K562 (cell line): ENCODE data around the gene ACOT7. TPM values are rescaled to one million over a fixed set of nuclear protein-coding genes. Genes with fewer than 3 reads are reported as not detected.
A peak's percentile ranks its signal among the peaks of the same experiment; 100 is the strongest.

Source experiments
- ATAC-seq: fragments of 200-7000 bp; cut with Tn5 transposase; 3 replicates; pipeline ENCODE4 v1.9.1; 2020; ENCODE audit warnings: moderate library complexity
- BruUV-seq: library from RNA; stranded (reverse); fragments of 400-500 nt; replicated peaks from 2 replicates; lab custom pipeline; 2021; lab: Mats Ljungman, UMichigan
- CTCF ChIA-PET: fragments of 300-600 bp; formaldehyde crosslinking; extraction: SDS; loops from one replicate; lab custom pipeline; 2021; ENCODE audit warnings: low intra/inter-chr PET ratio; lab: Yijun Ruan, JAX
- POLR2A ChIA-PET: fragments of 300-600, 350-650 bp; sonication (Branson Sonifier 250); formaldehyde crosslinking; extraction: SDS; loops from one replicate; lab custom pipeline; 2021; ENCODE audit warnings: antibody characterized with exemption, inconsistent platforms; lab: Yijun Ruan, JAX
- DNase-seq, 4 experiments: peaks; one replicate each; pipeline versions ENCODE4 v3.0.0 to v3.0.0-alpha.2; 2011 to 2018; ENCODE audit warnings: low spot score in 3 of 4, mixed read lengths in 3 of 4; ENCODE audit errors: extremely low read depth in 1 of 4
- FAIRE-seq: peaks from 2 replicates; lab custom pipeline; 2011; peaks lifted over from hg19 to GRCh38; lab: Jason Lieb, UNC
- H2AFZ ChIP-seq: 2 replicates; pipeline ENCODE4 v1.6.0; 2011; ENCODE audit warnings: low read depth, low read length, control low read depth, inconsistent platforms
- H3K27ac ChIP-seq: fragments of 200-600 bp; 3 replicates; pipeline ENCODE4 v1.8.0; 2011; ENCODE audit warnings: low read depth, mild to moderate bottlenecking, control low read depth, inconsistent platforms, low read length, moderate library complexity, mixed read lengths; ENCODE audit errors: extremely low read depth
- H3K27me3 ChIP-seq, 2 experiments: fragments of 300-600 bp in 1 of 2; 2 replicates in 1 of 2; 3 replicates in 1 of 2; pipeline versions ENCODE4 v1.6.0 to v1.8.0; 2011; ENCODE audit warnings: inconsistent platforms in 2 of 2, low read length in 2 of 2, mild to moderate bottlenecking in 1 of 2, mixed read lengths in 1 of 2, moderate library complexity in 1 of 2; ENCODE audit not compliant: control insufficient read depth in 2 of 2, insufficient read depth in 2 of 2
- H3K36me3 ChIP-seq: fragments of 300-600 bp; 3 replicates; pipeline ENCODE4 v1.8.0; 2011; ENCODE audit warnings: mild to moderate bottlenecking, low read length, inconsistent platforms; ENCODE audit not compliant: control insufficient read depth, insufficient read depth
- H3K4me1 ChIP-seq, 2 experiments: fragments of 200-600 bp in 1 of 2; replicated peaks in 1 of 2; 2 replicates in 1 of 2; 3 replicates in 1 of 2; pipeline versions ENCODE4 v1.5.1 to v1.8.0; 2011; ENCODE audit warnings: inconsistent platforms in 2 of 2, low read length in 2 of 2, mild to moderate bottlenecking in 1 of 2, mixed read lengths in 1 of 2, moderate library complexity in 1 of 2; ENCODE audit not compliant: control insufficient read depth in 2 of 2, insufficient read depth in 2 of 2
- H3K4me2 ChIP-seq: 2 replicates; pipeline ENCODE4 v1.6.1; 2011; ENCODE audit warnings: low read length, control low read depth, inconsistent platforms, mixed read lengths; ENCODE audit not compliant: insufficient read depth
- H3K4me3 ChIP-seq: fragments of 200-600 bp; sonication (generic), shearing (Covaris generic); 2 replicates; pipeline ENCODE4 v1.5.1; 2016; ENCODE audit warnings: control low read depth, inconsistent platforms
- H3K79me2 ChIP-seq: fragments of 200-600 bp; 3 replicates; pipeline ENCODE4 v1.8.0; 2011; ENCODE audit warnings: low read length, inconsistent platforms; ENCODE audit not compliant: control insufficient read depth, insufficient read depth
- H3K9ac ChIP-seq, 2 experiments: 2 replicates each; pipeline versions ENCODE4 v1.6.0 to v1.6.1; 2011; ENCODE audit warnings: low read depth in 2 of 2, low read length in 2 of 2, control low read depth in 1 of 2, inconsistent platforms in 1 of 2, mild to moderate bottlenecking in 1 of 2, mixed read lengths in 1 of 2; ENCODE audit not compliant: insufficient read depth in 1 of 2
- H3K9me1 ChIP-seq: one replicate; pipeline ENCODE4 v1.6.0; 2011; ENCODE audit warnings: inconsistent platforms, mild to moderate bottlenecking, low read length, moderate library complexity; ENCODE audit not compliant: control insufficient read depth, insufficient read depth
- H3K9me3 ChIP-seq: replicated peaks from 2 replicates; pipeline ENCODE4 v1.5.1; 2011; ENCODE audit warnings: low read depth, low read length, inconsistent platforms; ENCODE audit not compliant: control insufficient read depth, insufficient read depth
- H4K20me1 ChIP-seq: replicated peaks from 2 replicates; pipeline ENCODE4 v1.6.1; 2011; ENCODE audit warnings: low read length, inconsistent platforms, mixed read lengths; ENCODE audit not compliant: control insufficient read depth, insufficient read depth
- CHAMP1 ChIP-seq: fragments of 450-650 bp; IDR thresholded peaks from 2 replicates; pipeline ENCODE4 v1.6.1; 2016; ENCODE audit warnings: mild to moderate bottlenecking
- EGR1 ChIP-seq: fragments of 450-650 bp; conservative IDR thresholded peaks from 2 replicates; pipeline ENCODE4 v1.6.1; 2017; ENCODE audit warnings: mild to moderate bottlenecking
- FOXM1 ChIP-seq, 2 experiments: fragments of 450-650 bp in 1 of 2; sonication (generic) in 1 of 2; formaldehyde crosslinking in 1 of 2; IDR thresholded peaks; 2 replicates each; pipeline versions ENCODE4 v1.6.1 to v1.9.0; 2017 to 2022; ENCODE audit warnings: low read depth in 2 of 2, mild to moderate bottlenecking in 2 of 2, missing genetic modification reagents in 1 of 2, moderate library complexity in 1 of 2
- IFI16 ChIP-seq: fragments of 250-450 bp; sonication (Bioruptor Pico); IDR thresholded peaks from 2 replicates; pipeline ENCODE4 v2.1.2; 2022; ENCODE audit warnings: mild to moderate bottlenecking, inconsistent platforms
- MAFK ChIP-seq: IDR thresholded peaks from 2 replicates; pipeline ENCODE4 v1.6.1; 2011; ENCODE audit warnings: low read length, improper control_type of control experiment
- MTA3 ChIP-seq: fragments of 450-650 bp; formaldehyde crosslinking; IDR thresholded peaks from 2 replicates; pipeline ENCODE4 v1.6.1; 2017; ENCODE audit warnings: mild to moderate bottlenecking, borderline replicate concordance
- NRF1 ChIP-seq, 2 experiments: fragments of 450-650 bp; IDR thresholded peaks in 1 of 2; conservative IDR thresholded peaks in 1 of 2; 2 replicates each; pipeline ENCODE4 v1.6.1; 2014; ENCODE audit warnings: mild to moderate bottlenecking in 2 of 2
- PHTF2 ChIP-seq: fragments of 250-450 bp; sonication (Bioruptor Pico); IDR thresholded peaks from 2 replicates; pipeline ENCODE4 v1.5.0; 2021; ENCODE audit warnings: mild to moderate bottlenecking
- SMAD3 ChIP-seq: fragments of 450-650 bp; formaldehyde crosslinking; conservative IDR thresholded peaks from 2 replicates; pipeline ENCODE4 v1.4.0; 2020; ENCODE audit warnings: mild to moderate bottlenecking
- SRSF3 ChIP-seq: fragments of 200-400 bp; formaldehyde crosslinking; IDR thresholded peaks from 2 replicates; pipeline ENCODE4 v1.6.1; 2016; ENCODE audit warnings: mild to moderate bottlenecking, low read length, moderate library complexity; ENCODE audit not compliant: insufficient read depth
- SUPT5H ChIP-seq: fragments of 450-650 bp; IDR thresholded peaks from 2 replicates; pipeline ENCODE4 v1.6.1; 2016
- ZBTB11 ChIP-seq, 3 experiments: fragments of 200-800 bp in 1 of 3; fragments of 250-450 bp in 1 of 3; fragments of 450-650 bp in 1 of 3; sonication (Bioruptor Pico) in 1 of 3; sonication (Bioruptor generic) in 1 of 3; formaldehyde crosslinking in 1 of 3; IDR thresholded peaks; 2 replicates each; pipeline versions ENCODE4 v1.6.1 to v1.8.0; 2016 to 2022; ENCODE audit warnings: mild to moderate bottlenecking in 2 of 3, missing genetic modification characterization in 2 of 3, missing compliant biosample characterization in 1 of 3, moderate library complexity in 1 of 3
- ZNF133 ChIP-seq: fragments of 250-450 bp; sonication (Bioruptor Pico); IDR thresholded peaks from 2 replicates; pipeline ENCODE4 v1.4.0; 2020; ENCODE audit warnings: mild to moderate bottlenecking
- ZNF316 ChIP-seq: fragments of 450-650 bp; IDR thresholded peaks from 2 replicates; pipeline ENCODE4 v1.6.1; 2016
- ZNF445 ChIP-seq: fragments of 250-450 bp; sonication (Bioruptor Pico); IDR thresholded peaks from 2 replicates; pipeline ENCODE4 v1.4.0; 2020; ENCODE audit warnings: low read depth, mild to moderate bottlenecking, moderate library complexity
- WGBS: fragments of 100-300 bp; shearing (Covaris generic); methylation state at CpG from one replicate; pipeline ENCODE4 v1.1.6; 2016; ENCODE audit warnings: low coverage, mixed read lengths; ENCODE audit not compliant: insufficient coverage; ENCODE audit errors: missing lambda C conversion rate; 5-methylcytosine and 5-hydroxymethylcytosine counted together
- in situ Hi-C: fragments of 300-500 bp; cut with MboI; formaldehyde crosslinking; loops from 4 replicates; pipeline ENCODE4 v1.15.0; 2018; ENCODE audit warnings: inconsistent platforms, mixed read lengths
- intact Hi-C: fragments of 100-400 bp; cut with micrococcal nuclease; formaldehyde crosslinking; loops from 2 replicates; pipeline ENCODE4 v1.14.2; 2022
- polyA plus RNA-seq, 8 experiments: library from polyadenylated mRNA; depleted of rRNA in 4 of 8; stranded (reverse) in 5 of 8; unstranded in 3 of 8; fragments of >200 nt; fragmentation: Nextera tagmentation in 2 of 8; fragmentation: Illumina TruSeq in 1 of 8; extraction: Ambion mirVana in 2 of 8; extraction: Trizol in 1 of 8; gene quantifications; 2 replicates each; pipeline versions ENCODE4 v1.2.1 to v1.2.3, GENCODE V29; 2011 to 2014; ENCODE audit warnings: inconsistent platforms in 1 of 8, missing spikeins in 1 of 8
- total RNA-seq, 7 experiments: library from RNA; depleted of rRNA in 6 of 7; stranded (reverse); fragments of >200 nt in 6 of 7; fragmentation: Illumina TruSeq in 2 of 7; extraction: Trizol in 2 of 7; gene quantifications; 2 replicates each; pipeline versions ENCODE4 v1.2.1 to v1.2.3, GENCODE V29; 2011 to 2021; ENCODE audit warnings: low replicate concordance in 1 of 7

The ACOT7 gene
- total and polyA plus RNA-seq, 9 of the 15 experiments (the other 6 are each of a cell fraction or from before 2014, with no cell fraction given) = 7.0 to 92.6 (median 37.2) TPM

GRCh38 chr1:6245869-6246496, 147.6 kb downstream of the ACOT7 start:
- in situ Hi-C loops (loop anchor here (5.0 kb wide), 1 partner anchor 101 kb away; no protein-coding TSS in a partner anchor), intact Hi-C loops (loop anchor here (1.0 to 2.0 kb wide), 5 partner anchors 35 to 193 kb away; no protein-coding TSS in a partner anchor)
- ChIA-PET POLR2A (interaction anchor here (0.6 to 1.1 kb wide), 5 partner anchors 13 to 1193 kb away, joined by 3 read pairs; no protein-coding TSS in a partner anchor), CTCF (interaction anchor here (0.5 to 6.6 kb wide), 15 partner anchors 22 to 251 kb away, joined by 3 to 131 read pairs (median 5); no protein-coding TSS in a partner anchor)
- peak overlapping the region; percentile 34 for H3K4me3 ChIP-seq
- FAIRE-seq = no peak
- H3K27me3 ChIP-seq = peaks cover 35 to 69% of the 10 kb centered on the region in 2 experiments
- H3K4me2 ChIP-seq = no peak overlapping the region
- H3K4me1 ChIP-seq = peaks cover 5 to 68% of the 10 kb centered on the region in 2 experiments; a peak in 3 of 5 replicates
- peak; percentile 72 for ATAC-seq
- H3K9me3 ChIP-seq = no peaks in the 10 kb centered on the region
- no peaks in the 10 kb centered on the region for H3K36me3 ChIP-seq
- no peak overlapping the region for H2AFZ ChIP-seq
- no peaks in the 10 kb centered on the region for H3K79me2 ChIP-seq
- peaks cover 43% of the 10 kb centered on the region for H4K20me1 ChIP-seq
- peaks cover 3% of the 10 kb centered on the region for H3K9me1 ChIP-seq
- peak; percentile 69 to 81 (median 76) for DNase-seq
- no TSS peak for BruUV-seq
- WGBS = 14% methylated on average over 29 of the region's 49 CpGs
- H3K27ac ChIP-seq = no peak overlapping the region
- H3K9ac ChIP-seq = 0 out of 4 replicates have a peak overlapping the region, but pooled peaks of 1 of the 2 experiments have one; percentile 11
- TF ChIP-seq ZNF316 = no peak
- peak in 1 of 3 experiments; percentile 38; a peak in 1 of 6 replicates for TF ChIP-seq ZBTB11 (CRISPR knock-in tag; IDR thresholded peaks at IDR 0.05)
- no peak for TF ChIP-seq SMAD3 (CRISPR knock-in tag)
- no peak for TF ChIP-seq MAFK
- TF ChIP-seq IFI16 (CRISPR knock-in tag) = no peak
- TF ChIP-seq PHTF2 (CRISPR knock-in tag) = no peak
- no peak for TF ChIP-seq ZNF133 (CRISPR knock-in tag)
- no peak for TF ChIP-seq SRSF3
- TF ChIP-seq SUPT5H = no peak
- TF ChIP-seq CHAMP1 = no peak
- TF ChIP-seq ZNF445 = no peak
- no peak for TF ChIP-seq MTA3
- TF ChIP-seq EGR1 = peak; percentile 74
- no peak for TF ChIP-seq FOXM1 (IDR thresholded peaks at IDR 0.05; ENCODE audit: low read depth)
- TF ChIP-seq FOXM1 (CRISPR knock-in tag; IDR thresholded peaks at IDR 0.05; ENCODE audit: low read depth) = 0 out of 2 replicates have a peak, but pooled peaks have one; percentile 24
- TF ChIP-seq NRF1 (conservative IDR thresholded peaks at IDR 0.05 in 1 of 2, IDR thresholded peaks at IDR 0.05 in 1 of 2) = peak; percentile 38 to 41; a peak in 3 of 4 replicates
